GM12878 (cell line): Measurements from ENCODE around the gene POLN. TPM values are rescaled to one million over a fixed set of nuclear protein-coding genes. Genes with fewer than 3 reads are reported as not detected.

Experiments
- ATAC-seq: fragments of 200-7000 bp; cut with Tn5 transposase; 3 replicates; pipeline ENCODE4 v1.9.1; 2020; ENCODE audit warnings: mild to moderate bottlenecking, moderate library complexity
- BruUV-seq: library from RNA; stranded (reverse); fragments of 400-500 nt; replicated peaks from 2 replicates; lab custom pipeline; 2021; lab: Mats Ljungman, UMichigan
- CTCF ChIA-PET: fragments of 300-600 bp; sonication (Branson Sonifier 250); formaldehyde crosslinking; extraction: SDS; loops from one replicate; lab custom pipeline; 2021; ENCODE audit warnings: inconsistent platforms; lab: Yijun Ruan, JAX
- POLR2A ChIA-PET: fragments of 350-600 bp; formaldehyde crosslinking; extraction: SDS; loops from one replicate; lab custom pipeline; 2021; ENCODE audit warnings: inconsistent platforms; lab: Charles Lee
- RAD21 ChIA-PET: fragments of 300-600 bp; sonication (Branson Sonifier 250); formaldehyde crosslinking; loops from one replicate; lab custom pipeline; 2023; ENCODE audit warnings: antibody characterized with exemption; ENCODE audit not compliant: unreplicated experiment; lab: Charles Lee
- SMC1A ChIA-PET: fragments of 300-600 bp; sonication (Branson Sonifier 250); formaldehyde crosslinking; loops from one replicate; lab custom pipeline; 2023; ENCODE audit not compliant: unreplicated experiment, uncharacterized antibody; lab: Charles Lee
- DNase-seq: peaks from one replicate; pipeline ENCODE4 v3.0.0-alpha.2; 2011; ENCODE audit warnings: low read depth, low spot score
- FAIRE-seq: peaks from 3 replicates; lab custom pipeline; 2011; peaks lifted over from hg19 to GRCh38; lab: Jason Lieb, UNC
- H2AFZ ChIP-seq: 2 replicates; pipeline ENCODE4 v1.6.0; 2011; ENCODE audit warnings: low read depth, low read length, control low read depth; ENCODE audit not compliant: control insufficient read depth
- H3K27ac ChIP-seq: 2 replicates; pipeline ENCODE4 v1.5.1; 2011; ENCODE audit warnings: control low read depth; ENCODE audit not compliant: control insufficient read depth, insufficient read depth
- H3K27me3 ChIP-seq, 2 experiments: replicated peaks in 1 of 2; 2 replicates each; pipeline versions ENCODE4 v1.6.0 to v1.6.1; 2011; ENCODE audit warnings: low read length in 1 of 2; ENCODE audit not compliant: control insufficient read depth in 2 of 2, insufficient read depth in 2 of 2
- H3K36me3 ChIP-seq, 2 experiments: 2 replicates each; pipeline ENCODE4 v1.5.1; 2011; ENCODE audit warnings: low read length in 1 of 2; ENCODE audit not compliant: control insufficient read depth in 2 of 2, insufficient read depth in 2 of 2
- H3K4me1 ChIP-seq: 2 replicates; pipeline ENCODE4 v1.6.1; 2011; ENCODE audit warnings: mild to moderate bottlenecking, low read length, moderate library complexity, mixed read lengths; ENCODE audit not compliant: control insufficient read depth, insufficient read depth
- H3K4me2 ChIP-seq: 2 replicates; pipeline ENCODE4 v1.6.0; 2011; ENCODE audit warnings: control low read depth; ENCODE audit not compliant: control insufficient read depth, insufficient read depth
- H3K4me3 ChIP-seq: fragments of 200-600 bp; sonication (generic); 2 replicates; pipeline ENCODE4 v1.5.1; 2016
- H3K79me2 ChIP-seq: 2 replicates; pipeline ENCODE4 v1.6.0; 2011; ENCODE audit warnings: low read length; ENCODE audit not compliant: control insufficient read depth, insufficient read depth
- H3K9ac ChIP-seq: 2 replicates; pipeline ENCODE4 v1.8.0; 2011; ENCODE audit warnings: low read length, control low read depth, mixed read lengths; ENCODE audit not compliant: control insufficient read depth, insufficient read depth
- H3K9me3 ChIP-seq: replicated peaks from 3 replicates; pipeline ENCODE4 v1.5.1; 2011; ENCODE audit warnings: mild to moderate bottlenecking, low read length; ENCODE audit not compliant: control insufficient read depth, insufficient read depth
- H4K20me1 ChIP-seq: 2 replicates; pipeline ENCODE4 v1.6.0; 2011; ENCODE audit not compliant: control insufficient read depth, insufficient read depth
- BCL11A ChIP-seq: IDR thresholded peaks from 2 replicates; pipeline ENCODE4 v1.6.1; 2011; ENCODE audit warnings: low read depth, low read length
- BRCA1 ChIP-seq: IDR thresholded peaks from 2 replicates; pipeline ENCODE4 v1.6.1; 2011; ENCODE audit warnings: low read depth, low read length, improper control_type of control experiment
- CHD2 ChIP-seq: IDR thresholded peaks from 2 replicates; pipeline ENCODE4 v1.6.1; 2011; ENCODE audit warnings: low read depth, low read length, improper control_type of control experiment, borderline replicate concordance
- CHD4 ChIP-seq: fragments of 200-600 bp; sonication (generic); IDR thresholded peaks from 2 replicates; pipeline ENCODE4 v1.6.1; 2016; ENCODE audit warnings: mild to moderate bottlenecking
- EP300 ChIP-seq, 2 experiments: fragments of 150-350 bp in 1 of 2; IDR thresholded peaks; 2 replicates each; pipeline ENCODE4 v1.6.1; 2011 to 2012; ENCODE audit warnings: low read depth in 2 of 2, low read length in 2 of 2, borderline replicate concordance in 1 of 2, improper control_type of control experiment in 1 of 2, inconsistent platforms in 1 of 2; ENCODE audit not compliant: control insufficient read depth in 1 of 2
- POLR2AphosphoS5 ChIP-seq: IDR thresholded peaks from 2 replicates; pipeline ENCODE4 v1.6.1; 2011; ENCODE audit warnings: mild to moderate bottlenecking, low read length, inconsistent platforms
- STAT3 ChIP-seq: IDR thresholded peaks from 2 replicates; pipeline ENCODE4 v1.6.1; 2011; ENCODE audit warnings: low read depth, low read length, improper control_type of control experiment
- WRNIP1 ChIP-seq: IDR thresholded peaks from 2 replicates; pipeline ENCODE4 v1.6.1; 2011; ENCODE audit warnings: low read depth, low read length, improper control_type of control experiment, borderline replicate concordance
- WGBS: methylation state at CpG from one replicate; pipeline ENCODE4 v1.1.6; 2016; ENCODE audit warnings: low lambda C conversion rate; ENCODE audit not compliant: insufficient replicate concordance, insufficient coverage; ENCODE audit errors: missing lambda C conversion rate; 5-methylcytosine and 5-hydroxymethylcytosine counted together
- in situ Hi-C: fragments of 300-500 bp; cut with MboI; formaldehyde crosslinking; loops from 9 replicates; pipeline ENCODE4 v1.14.3; 2018; ENCODE audit warnings: mixed read lengths
- intact Hi-C: fragments of 100-400 bp; cut with micrococcal nuclease; formaldehyde crosslinking; loops from one replicate; pipeline ENCODE4 v1.14.2; 2022; ENCODE audit not compliant: unreplicated experiment
- polyA plus RNA-seq, 11 experiments: library from polyadenylated mRNA; depleted of rRNA in 4 of 11; unstranded in 6 of 11; stranded (reverse) in 5 of 11; fragments of >200 nt; fragmentation: Nextera tagmentation in 4 of 11; fragmentation: Illumina TruSeq in 1 of 11; extraction: Ambion mirVana in 4 of 11; extraction: Trizol in 1 of 11; gene quantifications; 1 replicate in 1 of 11; 2 replicates in 10 of 11; pipeline versions ENCODE4 v1.2.1 to v1.2.3, GENCODE V29; 2011 to 2016; ENCODE audit warnings: inconsistent platforms in 2 of 11, missing spikeins in 2 of 11, low read depth in 1 of 11
- total RNA-seq, 4 experiments: library from RNA; depleted of rRNA in 3 of 4; stranded (reverse); fragments of >200 nt in 3 of 4; fragmentation: Illumina TruSeq in 1 of 4; extraction: Trizol in 1 of 4; gene quantifications; 2 replicates each; pipeline versions ENCODE4 v1.2.1 to v1.2.3, GENCODE V29; 2013 to 2021
- TF ChIP-seq, protein P1 (sequence below): IDR thresholded peaks from 2 replicates; pipeline ENCODE4 v1.6.1; 2011; ENCODE audit warnings: low read depth, mild to moderate bottlenecking, low read length, moderate library complexity, borderline replicate concordance; ENCODE audit errors: extremely low read depth
- TF ChIP-seq, protein P2 (sequence below): IDR thresholded peaks from 2 replicates; pipeline ENCODE4 v1.6.1; 2012; ENCODE audit warnings: low read depth, low read length, improper control_type of control experiment
- TF ChIP-seq, protein P3 (sequence below): fragments of 450-650 bp; IDR thresholded peaks from 2 replicates; pipeline ENCODE4 v1.6.1; 2018; ENCODE audit warnings: borderline replicate concordance, mild to moderate bottlenecking; ENCODE audit not compliant: partially characterized antibody
- TF ChIP-seq, protein P4 (sequence below): fragments of 450-650 bp; formaldehyde crosslinking; IDR thresholded peaks from 2 replicates; pipeline ENCODE4 v1.4.0; 2020; ENCODE audit warnings: mild to moderate bottlenecking, moderate library complexity

The POLN gene
- total and polyA plus RNA-seq, 10 of the 15 experiments (the other 5 are each of a cell fraction or from before 2014, with no cell fraction given), result 0.09 to 2.0 (median 0.95) TPM; not detected in 1

DNA sequence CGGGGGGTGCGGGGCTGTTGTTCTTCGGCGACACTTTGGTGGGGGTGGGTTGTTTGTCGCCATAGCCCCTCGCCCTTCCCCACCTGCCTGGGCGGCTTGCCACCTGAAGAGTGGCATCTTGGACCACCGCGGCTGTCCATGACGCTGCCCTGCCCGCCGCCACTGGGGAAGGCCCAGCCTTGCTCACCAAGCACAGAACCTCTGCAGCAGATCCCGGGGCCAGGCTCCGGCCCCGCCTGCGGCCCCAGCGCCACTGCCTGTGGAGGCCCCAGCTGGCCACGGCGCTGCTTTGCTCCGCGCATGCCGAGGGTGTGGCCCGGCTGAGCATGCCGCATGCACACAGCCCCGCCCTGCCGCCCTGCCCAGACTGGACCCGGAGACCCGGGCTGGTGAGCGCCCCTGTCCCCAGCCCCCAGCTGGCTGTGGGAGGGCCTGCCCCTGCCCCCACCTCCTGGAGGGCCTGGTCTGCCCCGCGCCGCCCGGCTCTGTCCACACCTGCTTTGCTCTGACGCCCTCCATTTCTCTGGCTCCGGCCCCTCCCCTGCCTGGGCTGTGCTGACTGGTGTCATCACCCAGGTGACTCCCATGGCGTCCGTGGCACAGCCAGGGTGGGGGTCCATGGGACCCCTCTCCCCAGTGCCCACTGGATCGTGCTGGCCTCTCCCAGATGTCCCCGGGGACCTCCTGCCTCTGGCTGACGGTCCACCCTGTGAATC lies 177.5 kb downstream of the POLN start:
- Histone ChIP-seq H3K4me3 (no peak overlapping the region), H3K79me2 (no peaks in the 10 kb centered on the region), H3K9ac (no peak overlapping the region), H3K4me1 (no peaks in the 10 kb centered on the region), H4K20me1 (no peaks in the 10 kb centered on the region), H3K27me3 (no peaks in the 10 kb centered on the region; a peak in 2 of 4 replicates), H3K27ac (no peak overlapping the region), H3K9me3 (no peaks in the 10 kb centered on the region), H2AFZ (no peak overlapping the region), H3K36me3 (no peaks in the 10 kb centered on the region), H3K4me2 (no peak overlapping the region)
- CTCF ChIA-PET, result no interaction called here
- no peak for DNase-seq
- TF ChIP-seq CHD2 (no peak), POLR2AphosphoS5 (no peak), BRCA1 (no peak), STAT3 (no peak), WRNIP1 (no peak), CHD4 (no peak), EP300 (IDR thresholded peaks at IDR 0.05; ENCODE audit: borderline replicate concordance in 1 of 2, control insufficient read depth in 1 of 2, low read depth in 2 of 2, low read length in 2 of 2) (no peak), BCL11A (no peak)
- TF ChIP-seq, protein P1, sequence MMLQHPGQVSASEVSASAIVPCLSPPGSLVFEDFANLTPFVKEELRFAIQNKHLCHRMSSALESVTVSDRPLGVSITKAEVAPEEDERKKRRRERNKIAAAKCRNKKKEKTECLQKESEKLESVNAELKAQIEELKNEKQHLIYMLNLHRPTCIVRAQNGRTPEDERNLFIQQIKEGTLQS, result no peak
- TF ChIP-seq, protein P2, sequence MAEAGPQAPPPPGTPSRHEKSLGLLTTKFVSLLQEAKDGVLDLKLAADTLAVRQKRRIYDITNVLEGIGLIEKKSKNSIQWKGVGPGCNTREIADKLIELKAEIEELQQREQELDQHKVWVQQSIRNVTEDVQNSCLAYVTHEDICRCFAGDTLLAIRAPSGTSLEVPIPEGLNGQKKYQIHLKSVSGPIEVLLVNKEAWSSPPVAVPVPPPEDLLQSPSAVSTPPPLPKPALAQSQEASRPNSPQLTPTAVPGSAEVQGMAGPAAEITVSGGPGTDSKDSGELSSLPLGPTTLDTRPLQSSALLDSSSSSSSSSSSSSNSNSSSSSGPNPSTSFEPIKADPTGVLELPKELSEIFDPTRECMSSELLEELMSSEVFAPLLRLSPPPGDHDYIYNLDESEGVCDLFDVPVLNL, result no peak
- TF ChIP-seq, protein P3, sequence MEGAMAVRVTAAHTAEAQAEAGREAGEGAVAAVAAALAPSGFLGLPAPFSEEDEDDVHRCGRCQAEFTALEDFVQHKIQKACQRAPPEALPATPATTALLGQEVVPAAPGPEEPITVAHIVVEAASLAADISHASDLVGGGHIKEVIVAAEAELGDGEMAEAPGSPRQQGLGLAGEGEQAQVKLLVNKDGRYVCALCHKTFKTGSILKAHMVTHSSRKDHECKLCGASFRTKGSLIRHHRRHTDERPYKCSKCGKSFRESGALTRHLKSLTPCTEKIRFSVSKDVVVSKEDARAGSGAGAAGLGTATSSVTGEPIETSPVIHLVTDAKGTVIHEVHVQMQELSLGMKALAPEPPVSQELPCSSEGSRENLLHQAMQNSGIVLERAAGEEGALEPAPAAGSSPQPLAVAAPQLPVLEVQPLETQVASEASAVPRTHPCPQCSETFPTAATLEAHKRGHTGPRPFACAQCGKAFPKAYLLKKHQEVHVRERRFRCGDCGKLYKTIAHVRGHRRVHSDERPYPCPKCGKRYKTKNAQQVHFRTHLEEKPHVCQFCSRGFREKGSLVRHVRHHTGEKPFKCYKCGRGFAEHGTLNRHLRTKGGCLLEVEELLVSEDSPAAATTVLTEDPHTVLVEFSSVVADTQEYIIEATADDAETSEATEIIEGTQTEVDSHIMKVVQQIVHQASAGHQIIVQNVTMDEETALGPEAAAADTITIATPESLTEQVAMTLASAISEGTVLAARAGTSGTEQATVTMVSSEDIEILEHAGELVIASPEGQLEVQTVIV, result no peak
- TF ChIP-seq, protein P4, sequence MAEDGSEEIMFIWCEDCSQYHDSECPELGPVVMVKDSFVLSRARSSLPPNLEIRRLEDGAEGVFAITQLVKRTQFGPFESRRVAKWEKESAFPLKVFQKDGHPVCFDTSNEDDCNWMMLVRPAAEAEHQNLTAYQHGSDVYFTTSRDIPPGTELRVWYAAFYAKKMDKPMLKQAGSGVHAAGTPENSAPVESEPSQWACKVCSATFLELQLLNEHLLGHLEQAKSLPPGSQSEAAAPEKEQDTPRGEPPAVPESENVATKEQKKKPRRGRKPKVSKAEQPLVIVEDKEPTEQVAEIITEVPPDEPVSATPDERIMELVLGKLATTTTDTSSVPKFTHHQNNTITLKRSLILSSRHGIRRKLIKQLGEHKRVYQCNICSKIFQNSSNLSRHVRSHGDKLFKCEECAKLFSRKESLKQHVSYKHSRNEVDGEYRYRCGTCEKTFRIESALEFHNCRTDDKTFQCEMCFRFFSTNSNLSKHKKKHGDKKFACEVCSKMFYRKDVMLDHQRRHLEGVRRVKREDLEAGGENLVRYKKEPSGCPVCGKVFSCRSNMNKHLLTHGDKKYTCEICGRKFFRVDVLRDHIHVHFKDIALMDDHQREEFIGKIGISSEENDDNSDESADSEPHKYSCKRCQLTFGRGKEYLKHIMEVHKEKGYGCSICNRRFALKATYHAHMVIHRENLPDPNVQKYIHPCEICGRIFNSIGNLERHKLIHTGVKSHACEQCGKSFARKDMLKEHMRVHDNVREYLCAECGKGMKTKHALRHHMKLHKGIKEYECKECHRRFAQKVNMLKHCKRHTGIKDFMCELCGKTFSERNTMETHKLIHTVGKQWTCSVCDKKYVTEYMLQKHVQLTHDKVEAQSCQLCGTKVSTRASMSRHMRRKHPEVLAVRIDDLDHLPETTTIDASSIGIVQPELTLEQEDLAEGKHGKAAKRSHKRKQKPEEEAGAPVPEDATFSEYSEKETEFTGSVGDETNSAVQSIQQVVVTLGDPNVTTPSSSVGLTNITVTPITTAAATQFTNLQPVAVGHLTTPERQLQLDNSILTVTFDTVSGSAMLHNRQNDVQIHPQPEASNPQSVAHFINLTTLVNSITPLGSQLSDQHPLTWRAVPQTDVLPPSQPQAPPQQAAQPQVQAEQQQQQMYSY (CRISPR knock-in tag), result no peak
- RAD21 ChIA-PET, result no interaction called here
- in situ Hi-C loops, result no loop called here
- BruUV-seq, result no TSS peak
- POLR2A ChIA-PET, result no interaction called here
- FAIRE-seq, result no peak
- 79% methylated on average over 40 of the region's 40 CpGs for WGBS
- ATAC-seq, result no peak
- SMC1A ChIA-PET, result no interaction called here
- intact Hi-C loops, result no loop called here
